Esophagus mucosa (tissue), 1 donor: ENCODE results near the gene URB1. TPM values are rescaled to one million over a fixed set of nuclear protein-coding genes. Genes with fewer than 3 reads are reported as not detected.
A peak's percentile ranks its signal among the peaks of the same experiment; 100 is the strongest.
"Not testable (repeated sequence)": the region's sequence is repeated elsewhere in the genome, so short reads cannot be mapped to it uniquely, and the experiment has no call there.

Experiments used
- ATAC-seq: fragments of 200-7000 bp; cut with Tn5 transposase; one replicate; pipeline ENCODE4 v1.9.1; 2020
- total RNA-seq: library from RNA; stranded (reverse); gene quantifications from one replicate; pipeline ENCODE4 v1.2.4, GENCODE V29; 2023
- donor health status: DM: yes; HTN: yes; CAD: no.

Gene URB1
- total RNA-seq, 1 donor from 2014 or later = 14.8 TPM

- ATAC-seq = no peak
Measured at GRCh38 chr21:32317726-32318125, 75.1 kb downstream of the URB1 start.

GRCh38 chr21:32316361-32317215 is 76.2 kb downstream of the URB1 start:
- no peak for ATAC-seq

GRCh38 chr21:32315511-32316281 is 77.1 kb downstream of the URB1 start:
- no peak for ATAC-seq

DNA sequence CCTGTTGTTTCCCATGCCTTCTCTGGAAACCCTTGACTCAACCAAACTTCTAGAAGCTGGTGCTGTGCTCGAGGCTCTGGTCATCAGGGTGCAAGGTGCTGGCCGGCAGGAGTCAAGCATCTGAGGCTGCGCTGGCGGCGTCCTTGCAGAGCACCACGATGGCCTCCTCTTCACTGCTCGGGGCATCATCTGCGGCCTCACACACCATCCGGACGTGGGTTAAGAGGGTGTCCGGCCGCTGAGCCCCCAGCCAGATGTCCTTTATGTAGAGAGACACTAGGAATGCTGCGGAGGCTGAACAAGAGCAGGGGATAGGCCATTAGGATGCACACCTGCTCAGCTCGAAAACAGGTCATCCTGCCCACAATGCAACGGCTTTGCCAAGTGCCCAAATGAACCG is 78.0 kb downstream of the URB1 start:
- no peak for ATAC-seq

DNA sequence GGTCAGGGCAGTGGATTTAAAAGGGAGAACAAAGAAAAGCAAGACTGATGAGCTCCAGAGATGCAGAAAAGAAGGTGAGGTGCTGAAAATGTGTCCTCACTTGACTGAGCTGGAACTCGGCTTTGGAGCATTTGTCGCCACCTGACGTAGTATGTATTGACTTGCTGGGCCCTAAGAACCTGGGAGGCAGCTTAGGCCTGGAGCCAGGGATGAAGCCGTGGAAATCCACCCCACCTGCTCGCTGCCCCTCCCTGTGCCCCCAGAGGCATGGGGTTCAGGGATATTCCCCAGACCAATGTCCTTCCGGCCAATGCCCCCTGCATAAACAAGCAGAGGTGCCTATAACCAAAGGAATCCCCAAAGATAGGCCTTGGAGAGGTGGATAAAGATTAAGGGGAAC is 79.8 kb downstream of the URB1 start:
- no peak for ATAC-seq

- ATAC-seq = no peak
Measured at GRCh38 chr21:32312326-32312725, 80.5 kb downstream of the URB1 start.

GRCh38 chr21:32311621-32312020 is 81.2 kb downstream of the URB1 start:
- ATAC-seq = no peak

DNA sequence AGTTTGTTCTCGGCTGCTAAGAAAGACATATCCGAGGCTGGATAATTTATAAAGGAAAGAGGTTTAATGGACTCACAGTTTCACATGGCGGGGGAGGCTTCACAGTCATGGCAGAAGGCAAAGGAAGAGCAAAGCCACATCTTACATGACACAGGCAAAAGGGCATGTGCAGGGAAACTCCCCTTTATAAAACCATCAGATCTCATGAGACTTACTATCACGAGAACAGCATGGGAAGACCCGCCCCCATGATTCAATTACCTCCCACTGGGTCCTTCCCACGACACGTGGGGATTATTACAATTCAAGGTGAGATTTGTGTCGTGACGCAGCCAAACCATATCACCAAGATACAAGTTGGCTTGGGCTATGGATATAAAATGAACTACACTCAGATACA is 81.8 kb downstream of the URB1 start:
- not testable (repeated sequence) for ATAC-seq

GRCh38 chr21:32309906-32310460 is 82.8 kb downstream of the URB1 start:
- ATAC-seq = no peak

DNA sequence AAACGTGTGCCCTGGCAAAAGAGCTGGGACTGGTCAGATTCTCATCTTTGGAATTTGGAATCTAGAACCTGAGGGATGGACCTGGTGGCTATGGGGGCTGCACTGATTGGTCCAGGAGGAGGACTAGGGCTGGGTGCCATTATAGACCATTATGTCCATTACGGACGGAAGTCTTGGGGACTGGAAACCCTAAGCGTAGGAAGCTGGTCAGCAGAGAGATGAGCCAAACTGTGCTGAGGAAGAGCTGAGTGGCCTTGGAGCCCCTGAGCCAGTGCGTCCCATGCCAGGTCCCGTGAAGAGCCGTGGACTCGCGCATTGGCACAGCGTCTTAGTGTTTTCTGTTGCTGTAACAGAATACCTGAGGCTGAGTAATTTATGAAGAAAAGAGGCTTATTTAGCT is 84.1 kb downstream of the URB1 start:
- no peak for ATAC-seq

DNA sequence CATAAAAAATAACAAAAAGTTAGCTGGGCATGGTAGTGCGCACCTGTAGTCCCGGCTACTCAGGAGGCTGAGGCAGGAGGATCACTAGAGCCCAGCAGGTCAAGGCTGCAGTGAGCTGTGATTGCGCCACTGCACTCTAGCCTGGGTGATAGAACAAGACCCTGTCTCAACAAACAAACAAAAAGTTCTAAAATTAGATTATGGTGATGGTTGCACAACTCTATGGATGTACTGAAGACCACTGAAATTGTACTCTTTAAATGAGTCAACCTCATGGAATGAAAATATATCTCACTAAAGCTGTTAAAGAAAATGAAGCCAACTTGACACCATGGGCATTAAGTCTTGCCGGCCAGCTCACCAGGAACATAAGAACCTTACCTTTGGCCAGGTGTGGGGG is 85.1 kb downstream of the URB1 start:
- no peak for ATAC-seq

DNA sequence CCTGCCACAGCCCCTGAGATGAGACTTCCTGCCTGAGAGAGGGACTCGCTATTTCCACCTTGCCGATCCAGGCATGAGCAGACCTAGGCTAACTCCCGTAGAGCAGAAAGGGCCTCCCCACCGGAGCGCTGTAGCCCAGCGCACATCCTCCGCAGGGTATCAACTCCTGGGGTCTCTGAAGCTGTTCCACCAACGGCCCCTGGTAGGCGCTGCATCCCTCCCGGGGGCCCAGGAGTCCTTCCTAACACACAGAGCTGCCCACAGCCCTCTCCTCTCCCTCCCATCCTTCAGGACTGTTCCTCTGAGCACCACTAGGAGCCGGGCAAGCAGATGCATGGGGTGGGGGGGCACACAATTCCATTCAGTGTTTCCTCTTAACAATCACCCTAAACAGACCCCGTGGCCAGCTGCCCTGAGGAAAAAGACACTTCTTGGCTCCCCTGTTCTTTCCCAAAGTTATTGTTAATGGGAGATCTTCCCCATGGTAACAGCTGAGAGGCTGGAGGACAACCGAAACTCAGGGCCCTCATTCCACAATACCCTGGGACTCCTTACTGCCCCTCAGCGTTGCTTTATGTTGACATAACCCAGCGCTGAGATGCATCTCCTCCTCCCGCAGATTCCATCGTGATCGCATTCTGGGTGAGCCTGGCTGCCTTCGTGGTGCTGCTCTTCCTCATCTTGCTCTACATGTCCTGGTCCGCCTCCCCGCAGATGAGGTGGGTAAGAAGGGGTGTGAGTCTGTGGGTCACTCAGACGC is 86.6 kb downstream of the URB1 start:
- ATAC-seq = peak; percentile 30

- ATAC-seq = no peak
Measured at GRCh38 chr21:32304998-32305397, 87.8 kb downstream of the URB1 start.

GRCh38 chr21:32303385-32303784 is 89.4 kb downstream of the URB1 start:
- no peak for ATAC-seq

DNA sequence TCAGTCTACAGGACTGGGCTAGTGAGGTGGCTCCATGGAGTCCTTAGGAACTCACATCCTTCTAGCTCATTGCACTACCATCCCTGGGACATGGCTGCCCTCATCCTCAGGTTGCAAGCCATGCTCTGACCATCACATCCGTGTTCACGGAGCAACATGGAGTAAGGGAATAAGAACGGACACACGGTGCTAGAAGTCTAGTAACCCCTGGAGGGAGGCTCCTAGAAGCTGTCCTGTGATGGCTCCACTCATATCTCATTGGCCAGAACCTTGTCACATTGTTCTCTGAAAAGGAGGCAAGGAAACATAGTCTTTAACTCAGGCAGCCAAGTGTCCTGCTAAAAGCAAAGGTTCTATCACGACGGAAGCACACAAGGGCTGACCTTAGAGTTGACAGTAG is 90.3 kb downstream of the URB1 start:
- no peak for ATAC-seq

DNA sequence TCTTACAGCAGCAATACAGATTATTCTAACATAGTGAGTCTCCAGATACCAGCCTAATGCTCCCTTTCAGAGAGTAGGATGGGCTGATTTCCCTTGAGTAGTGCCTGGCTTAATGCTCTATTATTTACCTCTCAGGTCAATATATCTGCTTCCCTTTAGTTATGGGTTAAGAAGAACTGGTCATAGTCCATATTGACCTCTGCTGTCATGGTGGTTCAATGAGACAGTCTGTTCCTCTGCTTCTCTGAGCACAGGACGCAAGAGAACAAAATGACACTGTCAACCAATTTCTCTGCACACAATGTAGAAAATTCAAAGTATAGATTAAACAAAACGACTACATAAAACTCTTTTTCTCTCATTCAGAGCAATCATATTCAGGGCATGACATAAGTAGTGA is 91.2 kb downstream of the URB1 start:
- ATAC-seq = no peak

- no peak for ATAC-seq
Measured at GRCh38 chr21:32300117-32300681, 92.6 kb downstream of the URB1 start.

DNA sequence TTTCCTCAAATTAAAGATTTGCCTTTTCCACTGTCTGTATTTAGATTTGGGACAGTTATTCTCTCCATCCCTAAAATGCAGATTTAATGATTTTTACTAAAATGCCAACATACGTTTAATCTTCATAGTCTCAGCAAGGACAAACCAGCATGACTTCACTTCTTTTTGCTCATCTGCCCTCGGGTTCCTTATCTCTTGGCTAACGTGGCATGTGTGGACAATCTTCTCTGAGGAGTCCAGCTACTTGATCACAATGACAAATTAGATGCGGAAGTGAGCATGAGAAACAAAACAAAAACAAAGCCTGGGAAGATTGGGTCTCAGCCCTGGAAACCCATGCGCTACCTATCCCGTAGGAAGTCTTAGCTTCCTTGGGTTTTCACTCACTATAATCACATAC is 93.1 kb downstream of the URB1 start:
- ATAC-seq = no peak

DNA sequence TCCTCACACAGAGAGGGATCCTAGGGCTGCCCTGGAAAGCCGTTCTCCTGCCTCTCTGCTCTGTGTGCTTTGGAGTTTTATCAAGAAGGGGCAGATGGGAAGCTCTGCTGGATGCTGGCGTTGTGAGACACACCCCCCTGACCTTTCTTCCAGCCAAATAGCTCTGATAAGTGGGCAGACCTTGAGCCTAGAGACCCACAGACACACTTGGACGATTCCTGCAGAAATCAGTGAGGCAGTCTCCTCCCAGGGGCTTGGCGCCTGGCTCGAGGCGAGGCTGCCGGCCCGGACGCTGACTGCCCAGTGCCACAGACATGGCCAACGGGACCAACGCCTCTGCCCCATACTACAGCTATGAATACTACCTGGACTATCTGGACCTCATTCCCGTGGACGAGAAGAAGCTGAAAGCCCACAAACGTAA is 94.1 kb downstream of the URB1 start, which contains the start of gene MRAP:
Gene MRAP, plus strand, starts transcription at position 198 of the 424 bp plus-strand sequence. Its CDS starts 117 bp downstream, at position 315.
- ATAC-seq = no peak

DNA sequence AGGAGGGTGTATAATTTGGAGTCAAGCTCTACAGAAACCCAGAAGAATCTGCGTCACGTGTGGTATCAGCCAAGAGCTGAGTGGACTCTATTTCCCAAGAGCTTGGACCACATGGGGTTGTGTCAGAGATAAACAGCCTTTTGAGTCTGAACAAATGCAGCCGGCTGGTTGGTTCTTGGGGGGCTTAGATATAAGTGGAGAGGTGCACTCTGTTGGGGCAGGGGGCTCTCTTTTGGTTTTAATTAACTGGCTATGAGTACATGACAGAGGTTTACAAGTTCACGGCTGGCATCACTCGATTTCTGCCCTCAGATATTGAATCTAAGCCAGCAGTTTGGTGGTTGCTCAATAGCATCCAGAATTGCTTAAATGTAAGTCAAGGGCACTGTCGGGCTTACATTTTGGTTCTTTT is 94.7 kb downstream of the URB1 start:
- ATAC-seq = no peak

DNA sequence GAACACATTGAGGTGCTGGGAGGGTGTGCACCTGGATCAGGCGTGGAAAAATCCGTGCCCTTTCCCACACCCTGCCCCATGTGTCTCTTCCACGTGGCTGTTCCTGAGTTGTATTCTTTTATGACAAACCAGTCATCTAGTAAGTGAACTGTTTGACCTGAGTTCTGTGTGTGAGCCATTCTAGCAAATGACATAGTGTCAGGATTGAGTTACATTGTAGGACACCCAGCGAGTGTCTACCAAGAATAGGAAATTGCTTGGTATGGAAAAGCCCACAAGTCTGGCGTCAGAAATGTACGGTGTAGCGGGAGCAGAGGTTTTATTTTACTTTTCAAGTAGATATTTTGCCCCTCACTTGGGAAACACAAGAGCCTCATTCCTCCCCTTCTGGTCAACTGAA is 95.4 kb downstream of the URB1 start:
- no peak for ATAC-seq

GRCh38 chr21:32285476-32285875 is 107.3 kb downstream of the URB1 start:
- no peak for ATAC-seq
